ENCODE data around the gene CDH13. TPM values are rescaled to one million over a fixed set of nuclear protein-coding genes. Genes with fewer than 3 reads are reported as not detected.

The CDH13 gene
- total and polyA plus RNA-seq, 2 experiments from 2014 or later: 1.6 to 4.4 TPM

DNA sequence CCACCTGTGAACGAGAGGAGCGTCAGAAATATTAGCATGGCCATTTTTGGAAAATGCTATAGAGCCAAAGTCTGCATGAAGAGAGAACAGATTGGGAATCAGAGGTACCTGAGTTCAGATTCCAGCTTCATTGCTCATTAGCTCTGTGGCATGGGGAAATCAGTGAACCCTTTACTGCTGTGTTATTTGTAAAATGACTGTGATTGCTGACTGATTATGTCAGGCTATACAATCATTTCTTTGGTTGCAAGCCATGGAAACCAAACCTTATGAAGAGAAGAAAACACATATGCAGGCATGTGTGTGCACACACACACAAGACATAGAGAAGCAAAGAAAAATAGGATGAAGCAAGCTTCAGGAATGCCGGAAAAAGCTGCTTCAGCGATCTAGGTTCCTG lies 1079.6 kb downstream of the CDH13 start:
- Mint-ChIP-seq H3K4me3 (no peak overlapping the region), H3K9me3 (no peaks in the 10 kb centered on the region), H3K27ac (no peak overlapping the region), H3K27me3 (ENCODE audit: insufficient read depth, low read depth, poor library complexity) (peaks cover 5% of the 10 kb centered on the region), H3K4me1 (0 out of 3 replicates have a peak, but pooled peaks cover 5% of the 10 kb centered on the region), H3K36me3 (ENCODE audit: low read depth) (no peaks in the 10 kb centered on the region)
- Histone ChIP-seq H3K27me3 (ENCODE audit: insufficient read depth) (no peaks in the 10 kb centered on the region), H3K79me2 (replicated peaks; ENCODE audit: insufficient read depth) (no peaks in the 10 kb centered on the region), H3K4me1 (ENCODE audit: insufficient read depth) (no peaks in the 10 kb centered on the region), H3K4me3 (no peak overlapping the region), H2AFZ (no peak overlapping the region), H3K4me2 (no peak overlapping the region), H3K27ac (ENCODE audit: low read depth) (no peak overlapping the region), H3K36me3 (ENCODE audit: insufficient read depth) (no peaks in the 10 kb centered on the region; the same call in 1 of the 2 replicates), H3K9me2 (ENCODE audit: insufficient read depth) (peaks cover 16% of the 10 kb centered on the region; the same call in 1 of the 2 replicates), H4K20me1 (replicated peaks; ENCODE audit: insufficient read depth) (no peaks in the 10 kb centered on the region), H3F3A (replicated peaks; ENCODE audit: low read depth) (no peaks in the 10 kb centered on the region)
- TF ChIP-seq, protein P1, sequence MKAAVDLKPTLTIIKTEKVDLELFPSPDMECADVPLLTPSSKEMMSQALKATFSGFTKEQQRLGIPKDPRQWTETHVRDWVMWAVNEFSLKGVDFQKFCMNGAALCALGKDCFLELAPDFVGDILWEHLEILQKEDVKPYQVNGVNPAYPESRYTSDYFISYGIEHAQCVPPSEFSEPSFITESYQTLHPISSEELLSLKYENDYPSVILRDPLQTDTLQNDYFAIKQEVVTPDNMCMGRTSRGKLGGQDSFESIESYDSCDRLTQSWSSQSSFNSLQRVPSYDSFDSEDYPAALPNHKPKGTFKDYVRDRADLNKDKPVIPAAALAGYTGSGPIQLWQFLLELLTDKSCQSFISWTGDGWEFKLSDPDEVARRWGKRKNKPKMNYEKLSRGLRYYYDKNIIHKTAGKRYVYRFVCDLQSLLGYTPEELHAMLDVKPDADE (IDR thresholded peaks at IDR 0.05): no peak
- TF ChIP-seq ZNF331 (CRISPR knock-in tag; IDR thresholded peaks at IDR 0.05; ENCODE audit: low read depth) (no peak), NANOG (IDR thresholded peaks at IDR 0.05; ENCODE audit: borderline replicate concordance) (no peak), CREB1 (CRISPR knock-in tag; IDR thresholded peaks at IDR 0.05; ENCODE audit: low read depth) (no peak), EZH2phosphoT487 (IDR thresholded peaks at IDR 0.05; ENCODE audit: unreplicated experiment) (no peak), STAT1 (IDR thresholded peaks at IDR 0.05; ENCODE audit: unreplicated experiment) (no peak), JUNB (IDR thresholded peaks at IDR 0.05; ENCODE audit: unreplicated experiment) (no peak), ZNF114 (CRISPR knock-in tag; IDR thresholded peaks at IDR 0.05) (no peak)
- TF ChIP-seq, protein P2, sequence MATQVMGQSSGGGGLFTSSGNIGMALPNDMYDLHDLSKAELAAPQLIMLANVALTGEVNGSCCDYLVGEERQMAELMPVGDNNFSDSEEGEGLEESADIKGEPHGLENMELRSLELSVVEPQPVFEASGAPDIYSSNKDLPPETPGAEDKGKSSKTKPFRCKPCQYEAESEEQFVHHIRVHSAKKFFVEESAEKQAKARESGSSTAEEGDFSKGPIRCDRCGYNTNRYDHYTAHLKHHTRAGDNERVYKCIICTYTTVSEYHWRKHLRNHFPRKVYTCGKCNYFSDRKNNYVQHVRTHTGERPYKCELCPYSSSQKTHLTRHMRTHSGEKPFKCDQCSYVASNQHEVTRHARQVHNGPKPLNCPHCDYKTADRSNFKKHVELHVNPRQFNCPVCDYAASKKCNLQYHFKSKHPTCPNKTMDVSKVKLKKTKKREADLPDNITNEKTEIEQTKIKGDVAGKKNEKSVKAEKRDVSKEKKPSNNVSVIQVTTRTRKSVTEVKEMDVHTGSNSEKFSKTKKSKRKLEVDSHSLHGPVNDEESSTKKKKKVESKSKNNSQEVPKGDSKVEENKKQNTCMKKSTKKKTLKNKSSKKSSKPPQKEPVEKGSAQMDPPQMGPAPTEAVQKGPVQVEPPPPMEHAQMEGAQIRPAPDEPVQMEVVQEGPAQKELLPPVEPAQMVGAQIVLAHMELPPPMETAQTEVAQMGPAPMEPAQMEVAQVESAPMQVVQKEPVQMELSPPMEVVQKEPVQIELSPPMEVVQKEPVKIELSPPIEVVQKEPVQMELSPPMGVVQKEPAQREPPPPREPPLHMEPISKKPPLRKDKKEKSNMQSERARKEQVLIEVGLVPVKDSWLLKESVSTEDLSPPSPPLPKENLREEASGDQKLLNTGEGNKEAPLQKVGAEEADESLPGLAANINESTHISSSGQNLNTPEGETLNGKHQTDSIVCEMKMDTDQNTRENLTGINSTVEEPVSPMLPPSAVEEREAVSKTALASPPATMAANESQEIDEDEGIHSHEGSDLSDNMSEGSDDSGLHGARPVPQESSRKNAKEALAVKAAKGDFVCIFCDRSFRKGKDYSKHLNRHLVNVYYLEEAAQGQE (IDR thresholded peaks at IDR 0.05; ENCODE audit: unreplicated experiment): no peak
- ATAC-seq: no peak
- DNase-seq (ENCODE audit: low spot score): no peak

DNA sequence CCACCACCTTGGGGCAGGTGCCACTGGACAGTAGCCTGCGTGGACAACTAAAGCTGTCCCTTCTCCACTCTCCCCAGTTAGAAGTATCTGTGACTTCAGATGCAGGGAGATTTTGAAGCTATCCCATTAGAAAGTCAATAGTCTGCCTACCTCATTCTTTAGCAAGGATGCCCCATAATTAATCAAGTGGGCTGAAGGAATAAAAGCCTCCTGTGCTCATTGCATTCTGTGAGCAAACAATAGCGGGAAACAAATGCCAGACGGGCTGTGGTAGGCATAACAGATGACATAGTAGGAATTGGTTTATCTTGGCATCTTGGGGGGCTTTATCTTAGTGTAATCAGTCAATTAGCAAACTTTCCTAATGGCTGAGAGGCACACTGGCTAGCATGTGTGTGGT lies 1084.3 kb downstream of the CDH13 start:
- peaks cover 2% of the 10 kb centered on the region for H3K27me3 Mint-ChIP-seq (ENCODE audit: insufficient read depth, low read depth, poor library complexity)
- DNase-seq (ENCODE audit: low spot score) (no peak), ATAC-seq (no peak)
- no peak overlapping the region for H3K27ac Mint-ChIP-seq
- H3K36me3 Mint-ChIP-seq (ENCODE audit: low read depth): no peaks in the 10 kb centered on the region
- Histone ChIP-seq H3K27me3 (ENCODE audit: insufficient read depth) (no peaks in the 10 kb centered on the region), H3K4me3 (no peak overlapping the region), H2AFZ (no peak overlapping the region), H3K79me2 (replicated peaks; ENCODE audit: insufficient read depth) (no peaks in the 10 kb centered on the region), H3K36me3 (ENCODE audit: insufficient read depth) (no peaks in the 10 kb centered on the region; the same call in 1 of the 2 replicates), H3K4me2 (no peak overlapping the region), H3K9me2 (ENCODE audit: insufficient read depth) (0 out of 2 replicates have a peak, but pooled peaks cover 13% of the 10 kb centered on the region), H3F3A (replicated peaks; ENCODE audit: low read depth) (no peaks in the 10 kb centered on the region), H3K27ac (ENCODE audit: low read depth) (no peak overlapping the region), H4K20me1 (replicated peaks; ENCODE audit: insufficient read depth) (no peaks in the 10 kb centered on the region), H3K4me1 (ENCODE audit: insufficient read depth) (no peaks in the 10 kb centered on the region; the same call in 1 of the 2 replicates)
- H3K9me3 Mint-ChIP-seq: no peaks in the 10 kb centered on the region; the same call in 1 of the 3 replicates
- H3K4me1 Mint-ChIP-seq: peaks cover 13% of the 10 kb centered on the region; the same call in 2 of the 3 replicates
- no peak overlapping the region for H3K4me3 Mint-ChIP-seq
- TF ChIP-seq, protein P1 (IDR thresholded peaks at IDR 0.05): no peak
- TF ChIP-seq CREB1 (CRISPR knock-in tag; IDR thresholded peaks at IDR 0.05; ENCODE audit: low read depth) (no peak), ZNF114 (CRISPR knock-in tag; IDR thresholded peaks at IDR 0.05) (no peak)
- TF ChIP-seq, protein P3, sequence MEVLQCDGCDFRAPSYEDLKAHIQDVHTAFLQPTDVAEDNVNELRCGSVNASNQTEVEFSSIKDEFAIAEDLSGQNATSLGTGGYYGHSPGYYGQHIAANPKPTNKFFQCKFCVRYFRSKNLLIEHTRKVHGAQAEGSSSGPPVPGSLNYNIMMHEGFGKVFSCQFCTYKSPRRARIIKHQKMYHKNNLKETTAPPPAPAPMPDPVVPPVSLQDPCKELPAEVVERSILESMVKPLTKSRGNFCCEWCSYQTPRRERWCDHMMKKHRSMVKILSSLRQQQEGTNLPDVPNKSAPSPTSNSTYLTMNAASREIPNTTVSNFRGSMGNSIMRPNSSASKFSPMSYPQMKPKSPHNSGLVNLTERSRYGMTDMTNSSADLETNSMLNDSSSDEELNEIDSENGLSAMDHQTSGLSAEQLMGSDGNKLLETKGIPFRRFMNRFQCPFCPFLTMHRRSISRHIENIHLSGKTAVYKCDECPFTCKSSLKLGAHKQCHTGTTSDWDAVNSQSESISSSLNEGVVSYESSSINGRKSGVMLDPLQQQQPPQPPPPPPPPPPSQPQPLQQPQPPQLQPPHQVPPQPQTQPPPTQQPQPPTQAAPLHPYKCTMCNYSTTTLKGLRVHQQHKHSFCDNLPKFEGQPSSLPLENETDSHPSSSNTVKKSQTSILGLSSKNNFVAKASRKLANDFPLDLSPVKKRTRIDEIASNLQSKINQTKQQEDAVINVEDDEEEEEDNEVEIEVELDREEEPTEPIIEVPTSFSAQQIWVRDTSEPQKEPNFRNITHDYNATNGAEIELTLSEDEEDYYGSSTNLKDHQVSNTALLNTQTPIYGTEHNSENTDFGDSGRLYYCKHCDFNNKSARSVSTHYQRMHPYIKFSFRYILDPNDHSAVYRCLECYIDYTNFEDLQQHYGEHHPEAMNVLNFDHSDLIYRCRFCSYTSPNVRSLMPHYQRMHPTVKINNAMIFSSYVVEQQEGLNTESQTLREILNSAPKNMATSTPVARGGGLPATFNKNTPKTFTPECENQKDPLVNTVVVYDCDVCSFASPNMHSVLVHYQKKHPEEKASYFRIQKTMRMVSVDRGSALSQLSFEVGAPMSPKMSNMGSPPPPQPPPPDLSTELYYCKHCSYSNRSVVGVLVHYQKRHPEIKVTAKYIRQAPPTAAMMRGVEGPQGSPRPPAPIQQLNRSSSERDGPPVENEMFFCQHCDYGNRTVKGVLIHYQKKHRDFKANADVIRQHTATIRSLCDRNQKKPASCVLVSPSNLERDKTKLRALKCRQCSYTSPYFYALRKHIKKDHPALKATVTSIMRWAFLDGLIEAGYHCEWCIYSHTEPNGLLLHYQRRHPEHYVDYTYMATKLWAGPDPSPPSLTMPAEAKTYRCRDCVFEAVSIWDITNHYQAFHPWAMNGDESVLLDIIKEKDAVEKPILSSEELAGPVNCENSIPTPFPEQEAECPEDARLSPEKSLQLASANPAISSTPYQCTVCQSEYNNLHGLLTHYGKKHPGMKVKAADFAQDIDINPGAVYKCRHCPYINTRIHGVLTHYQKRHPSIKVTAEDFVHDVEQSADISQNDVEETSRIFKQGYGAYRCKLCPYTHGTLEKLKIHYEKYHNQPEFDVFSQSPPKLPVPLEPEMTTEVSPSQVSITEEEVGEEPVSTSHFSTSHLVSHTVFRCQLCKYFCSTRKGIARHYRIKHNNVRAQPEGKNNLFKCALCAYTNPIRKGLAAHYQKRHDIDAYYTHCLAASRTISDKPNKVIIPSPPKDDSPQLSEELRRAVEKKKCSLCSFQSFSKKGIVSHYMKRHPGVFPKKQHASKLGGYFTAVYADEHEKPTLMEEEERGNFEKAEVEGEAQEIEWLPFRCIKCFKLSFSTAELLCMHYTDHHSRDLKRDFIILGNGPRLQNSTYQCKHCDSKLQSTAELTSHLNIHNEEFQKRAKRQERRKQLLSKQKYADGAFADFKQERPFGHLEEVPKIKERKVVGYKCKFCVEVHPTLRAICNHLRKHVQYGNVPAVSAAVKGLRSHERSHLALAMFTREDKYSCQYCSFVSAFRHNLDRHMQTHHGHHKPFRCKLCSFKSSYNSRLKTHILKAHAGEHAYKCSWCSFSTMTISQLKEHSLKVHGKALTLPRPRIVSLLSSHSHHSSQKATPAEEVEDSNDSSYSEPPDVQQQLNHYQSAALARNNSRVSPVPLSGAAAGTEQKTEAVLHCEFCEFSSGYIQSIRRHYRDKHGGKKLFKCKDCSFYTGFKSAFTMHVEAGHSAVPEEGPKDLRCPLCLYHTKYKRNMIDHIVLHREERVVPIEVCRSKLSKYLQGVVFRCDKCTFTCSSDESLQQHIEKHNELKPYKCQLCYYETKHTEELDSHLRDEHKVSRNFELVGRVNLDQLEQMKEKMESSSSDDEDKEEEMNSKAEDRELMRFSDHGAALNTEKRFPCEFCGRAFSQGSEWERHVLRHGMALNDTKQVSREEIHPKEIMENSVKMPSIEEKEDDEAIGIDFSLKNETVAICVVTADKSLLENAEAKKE (CRISPR knock-in tag; IDR thresholded peaks at IDR 0.05): no peak

All from GM23338 (cell line).